HG02943 (cell line): ENCODE measurements around the gene ZBTB7A.
"Not testable (repeated sequence)": the region's sequence is repeated elsewhere in the genome, so short reads cannot be mapped to it uniquely, and the experiment has no call there.

Experiments
- ATAC-seq: cut with Tn5 transposase; IDR thresholded peaks from one replicate; pipeline ENCODE4 v1.9.1; 2021; ENCODE audit warnings: mild to moderate bottlenecking, low read depth, moderate library complexity; ENCODE audit not compliant: unreplicated experiment

Gene ZBTB7A

GRCh38 chr19:4019578-4019977, 47.1 kb downstream of the ZBTB7A start:
- no peak for ATAC-seq

- no peak for ATAC-seq
Measured at GRCh38 chr19:4018775-4019504, 47.8 kb downstream of the ZBTB7A start.

GRCh38 chr19:4018140-4018613, 48.5 kb downstream of the ZBTB7A start:
- ATAC-seq: no peak

GRCh38 chr19:4016903-4017638, 49.6 kb downstream of the ZBTB7A start:
- no peak for ATAC-seq

GRCh38 chr19:4016486-4016885, 50.2 kb downstream of the ZBTB7A start:
- ATAC-seq: no peak

GRCh38 chr19:4015705-4016402, 50.8 kb downstream of the ZBTB7A start:
- ATAC-seq: no peak

GRCh38 chr19:4014541-4015491, 51.9 kb downstream of the ZBTB7A start:
- no peak for ATAC-seq

GRCh38 chr19:4013886-4014540, 52.7 kb downstream of the ZBTB7A start:
- no peak for ATAC-seq

- no peak for ATAC-seq
Measured at GRCh38 chr19:4012975-4013634, 53.6 kb downstream of the ZBTB7A start.

- no peak for ATAC-seq
Measured at GRCh38 chr19:4012092-4012974, 54.4 kb downstream of the ZBTB7A start.

- not testable (repeated sequence) for ATAC-seq
Measured at GRCh38 chr19:4011430-4011829, 55.3 kb downstream of the ZBTB7A start.

- no peak for ATAC-seq
Measured at GRCh38 chr19:4010808-4011110, 55.9 kb downstream of the ZBTB7A start.

- ATAC-seq: no peak
Measured at GRCh38 chr19:4009990-4010807, 56.5 kb downstream of the ZBTB7A start.

- peak; percentile 5 for ATAC-seq
Measured at GRCh38 chr19:4007836-4008539, 58.7 kb downstream of the ZBTB7A start.

- peak; percentile 67 for ATAC-seq
Measured at GRCh38 chr19:4007021-4007835, 59.5 kb downstream of the ZBTB7A start, which contains the start of gene PIAS4. TSS of gene PIAS4 (plus strand) at chr19:4007736. CDS start at chr19:4007761, 25 bp downstream.

GRCh38 chr19:4005436-4005835, 61.3 kb downstream of the ZBTB7A start:
- ATAC-seq: not testable (repeated sequence)
